Tibial nerve (tissue), 4 donors: ENCODE results near the gene CENPP. TPM values are rescaled to one million over a fixed set of nuclear protein-coding genes. Genes with fewer than 3 reads are reported as not detected.
A peak's percentile ranks its signal among the peaks of the same experiment; 100 is the strongest.

Source experiments
- DNase-seq, 2 donors: peaks; one replicate each; pipeline ENCODE4 v3.0.0-alpha.2; 2019; ENCODE audit warnings: low spot score in 2 of 2
- H3K27ac ChIP-seq, 4 donors: fragments of 200-600 bp; sonication (generic) in 3 of 4; one replicate each; pipeline ENCODE4 v1.5.1; 2017 to 2019; ENCODE audit warnings: mild to moderate bottlenecking in 1 of 4
- H3K27me3 ChIP-seq, 2 donors: fragments of 200-600 bp; sonication (generic) in 1 of 2; one replicate each; pipeline versions ENCODE4 v1.5.1 to v1.6.0; 2017 to 2019
- H3K36me3 ChIP-seq, 3 donors: fragments of 200-600 bp; sonication (generic); one replicate each; pipeline ENCODE4 v1.5.1; 2018 to 2019
- H3K4me1 ChIP-seq, 4 donors: fragments of 200-600 bp; sonication (generic) in 3 of 4; one replicate each; pipeline ENCODE4 v1.5.1; 2017 to 2019
- H3K4me3 ChIP-seq, 4 donors: fragments of 200-600 bp; sonication (generic) in 3 of 4; one replicate each; pipeline ENCODE4 v1.5.1; 2017 to 2019; ENCODE audit warnings: mild to moderate bottlenecking in 1 of 4, moderate library complexity in 1 of 4
- H3K9me3 ChIP-seq, 4 donors: fragments of 200-600 bp; sonication (generic) in 3 of 4; one replicate each; pipeline ENCODE4 v1.5.1; 2017 to 2019
- CTCF ChIP-seq, 5 experiments: fragments of 200-600 bp in 3 of 5; fragments of 450-650 bp in 2 of 5; sonication (generic) in 3 of 5; IDR thresholded peaks; one replicate each; pipeline ENCODE4 v1.5.1; 2016 to 2019; ENCODE audit warnings: antibody characterized with exemption in 5 of 5, mild to moderate bottlenecking in 3 of 5, moderate library complexity in 2 of 5
- EP300 ChIP-seq, 2 donors: sonication (generic); formaldehyde crosslinking; IDR thresholded peaks; one replicate each; pipeline ENCODE4 v1.6.1; 2017; ENCODE audit warnings: antibody characterized with exemption in 2 of 2, mild to moderate bottlenecking in 1 of 2
- POLR2A ChIP-seq, 2 donors: fragments of 450-650 bp; IDR thresholded peaks; one replicate each; pipeline ENCODE4 v1.6.1; 2017; ENCODE audit warnings: antibody characterized with exemption in 2 of 2, mild to moderate bottlenecking in 2 of 2, moderate library complexity in 2 of 2
- WGBS, 2 donors: methylation state at CpG; one replicate each; pipeline ENCODE4 v1.1.5; 2018; 5-methylcytosine and 5-hydroxymethylcytosine counted together
- total RNA-seq, 4 donors: library from RNA; depleted of rRNA; stranded (reverse); fragments of >200 nt; gene quantifications; one replicate each; pipeline ENCODE4 v1.1.0, GENCODE V29; 2016

Gene CENPP
- total RNA-seq, 4 donors from 2014 or later: 5.0 to 17.1 (median 6.9) TPM

- no peak overlapping the region for H3K4me3 ChIP-seq
- 83 to 85% methylated on average over 5 of the region's 5 CpGs for WGBS, 2 donors
- no peaks in the 10 kb centered on the region for H3K27me3 ChIP-seq
- H3K27ac ChIP-seq: peak overlapping the region in 1 of 4 donors; percentile 43
- peaks cover 0 to 40% (median 0%) of the 10 kb centered on the region in 4 donors for H3K4me1 ChIP-seq
- peaks cover 0 to 35% (median 0%) of the 10 kb centered on the region in 3 donors for H3K36me3 ChIP-seq
- H3K9me3 ChIP-seq: no peaks in the 10 kb centered on the region
- DNase-seq: no peak
- TF ChIP-seq CTCF (IDR thresholded peaks at IDR 0.05): no peak
- TF ChIP-seq EP300 (IDR thresholded peaks at IDR 0.05): no peak
- no peak for TF ChIP-seq POLR2A (IDR thresholded peaks at IDR 0.05)
Measured at GRCh38 chr9:92661127-92661526, 335.4 kb downstream of the CENPP start.

DNA sequence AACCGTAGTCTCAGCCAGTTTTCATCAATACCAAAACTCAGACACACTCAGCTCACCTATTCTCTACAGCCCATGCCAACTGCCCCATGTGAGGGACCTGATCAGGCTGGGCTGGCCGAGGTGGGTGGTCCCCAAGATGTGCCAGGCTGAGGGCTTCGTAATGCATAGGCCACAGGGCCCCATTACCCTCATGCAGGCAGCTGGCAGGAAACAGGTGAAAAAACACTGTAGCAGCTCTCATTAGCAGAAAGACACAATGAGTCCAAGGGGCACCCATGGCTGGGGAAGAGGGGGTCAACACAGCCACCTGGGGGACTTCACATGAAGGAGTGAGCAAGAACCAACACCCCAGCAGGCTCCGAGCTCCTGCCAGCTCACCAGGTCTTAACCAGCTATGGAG, 336.0 kb downstream of the CENPP start:
- no peak for DNase-seq
- Histone ChIP-seq H3K27ac (no peak overlapping the region), H3K36me3 (peaks cover 0 to 36% (median 0%) of the 10 kb centered on the region in 3 donors), H3K4me1 (peaks cover 0 to 45% (median 0%) of the 10 kb centered on the region in 4 donors), H3K27me3 (no peaks in the 10 kb centered on the region), H3K4me3 (no peak overlapping the region), H3K9me3 (no peaks in the 10 kb centered on the region)
- 88 to 92% methylated on average over 4 of the region's 4 CpGs for WGBS, 2 donors
- no peak for TF ChIP-seq EP300 (IDR thresholded peaks at IDR 0.05)
- TF ChIP-seq POLR2A (IDR thresholded peaks at IDR 0.05): no peak
- no peak for TF ChIP-seq CTCF (IDR thresholded peaks at IDR 0.05)

- H3K27me3 ChIP-seq: no peaks in the 10 kb centered on the region
- H3K4me1 ChIP-seq: peaks cover 0 to 50% (median 0%) of the 10 kb centered on the region in 4 donors
- H3K9me3 ChIP-seq: no peaks in the 10 kb centered on the region
- H3K4me3 ChIP-seq: no peak overlapping the region
- WGBS, 2 donors: 93 to 95% methylated on average over 3 of the region's 3 CpGs
- no peak overlapping the region for H3K27ac ChIP-seq
- peaks cover 0 to 35% (median 0%) of the 10 kb centered on the region in 3 donors for H3K36me3 ChIP-seq
- TF ChIP-seq CTCF (IDR thresholded peaks at IDR 0.05) (no peak), POLR2A (IDR thresholded peaks at IDR 0.05) (no peak), EP300 (IDR thresholded peaks at IDR 0.05) (no peak)
- DNase-seq: no peak
Measured at GRCh38 chr9:92663126-92663525, 337.4 kb downstream of the CENPP start.

GRCh38 chr9:92663951-92664350, 338.2 kb downstream of the CENPP start:
- Histone ChIP-seq H3K9me3 (no peaks in the 10 kb centered on the region), H3K36me3 (peaks cover 0 to 30% (median 0%) of the 10 kb centered on the region in 3 donors), H3K4me1 (peaks cover 0 to 57% (median 8%) of the 10 kb centered on the region in 4 donors), H3K27me3 (no peaks in the 10 kb centered on the region), H3K27ac (no peak overlapping the region), H3K4me3 (no peak overlapping the region)
- TF ChIP-seq POLR2A (IDR thresholded peaks at IDR 0.05) (no peak), CTCF (IDR thresholded peaks at IDR 0.05) (no peak), EP300 (IDR thresholded peaks at IDR 0.05) (no peak)
- 83 to 84% methylated on average over 10 of the region's 10 CpGs for WGBS, 2 donors
- no peak for DNase-seq

DNA sequence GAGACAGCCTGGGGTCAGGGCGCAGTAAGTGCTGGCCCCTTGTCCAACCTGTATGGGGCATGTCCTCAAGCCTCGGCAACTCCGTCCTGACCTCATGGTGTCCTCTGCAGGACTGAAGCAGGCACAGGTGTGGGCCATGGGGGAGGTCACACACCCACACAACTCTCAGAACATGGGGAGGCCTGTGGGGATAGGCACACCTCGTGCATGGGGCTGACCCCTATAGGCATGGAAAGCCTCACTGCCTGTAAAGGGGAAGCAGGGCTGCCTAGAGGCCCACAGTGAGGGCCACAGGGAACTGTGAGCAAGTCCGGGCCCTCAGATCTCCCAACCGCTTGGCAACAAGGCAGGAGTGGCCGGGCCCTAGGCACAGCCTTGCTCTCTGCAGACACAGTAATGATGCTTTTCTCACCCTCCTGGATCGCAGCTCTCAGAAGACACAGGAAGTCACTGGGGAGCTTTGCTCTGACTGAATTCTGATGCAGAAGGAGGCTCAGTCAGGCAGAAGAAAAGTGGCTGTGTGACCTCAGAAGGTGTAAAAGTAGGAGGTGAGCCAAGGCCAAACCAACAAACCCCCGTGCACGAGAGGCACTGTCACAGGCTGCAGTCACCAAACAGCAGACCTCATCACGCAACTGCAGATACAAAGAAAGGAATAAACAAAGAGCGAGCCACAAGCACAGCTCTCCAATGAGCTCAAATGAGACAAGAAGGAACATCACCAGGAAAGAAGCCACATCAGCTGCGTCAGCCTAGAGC, 338.8 kb downstream of the CENPP start:
- Histone ChIP-seq H3K36me3 (peaks cover 0 to 30% (median 0%) of the 10 kb centered on the region in 3 donors), H3K27me3 (no peaks in the 10 kb centered on the region), H3K27ac (peak overlapping the region in 1 of 4 donors; percentile 50), H3K4me1 (peaks cover 0 to 59% (median 11%) of the 10 kb centered on the region in 4 donors), H3K4me3 (no peak overlapping the region), H3K9me3 (no peaks in the 10 kb centered on the region)
- TF ChIP-seq EP300 (IDR thresholded peaks at IDR 0.05): no peak
- TF ChIP-seq CTCF (IDR thresholded peaks at IDR 0.05): no peak
- TF ChIP-seq POLR2A (IDR thresholded peaks at IDR 0.05): no peak
- 55 to 68% methylated on average over 12 to 13 of the region's 13 CpGs for WGBS, 2 donors
- DNase-seq: no peak
